Measurements from ENCODE around the gene IRGC. TPM values are rescaled to one million over a fixed set of nuclear protein-coding genes. Genes with fewer than 3 reads are reported as not detected.

Gene IRGC
- total and polyA plus RNA-seq, 9 of the 15 experiments (the other 6 are each of a cell fraction or from before 2014, with no cell fraction given) = not detected

- H3K9ac ChIP-seq (ENCODE audit: insufficient read depth in 1 of 2, low read depth in 2 of 2, low read length in 2 of 2) = no peak overlapping the region
- CTCF ChIA-PET (ENCODE audit: low intra/inter-chr PET ratio) = no interaction called here
- no peaks in the 10 kb centered on the region; a peak in 3 of 5 replicates for H3K4me1 ChIP-seq (replicated peaks in 1 of 2; ENCODE audit: control insufficient read depth in 2 of 2, insufficient read depth in 2 of 2, low read length in 2 of 2)
- no peaks in the 10 kb centered on the region for H4K20me1 ChIP-seq (replicated peaks; ENCODE audit: control insufficient read depth, insufficient read depth, low read length)
- BruUV-seq (replicated peaks) = no TSS peak
- ATAC-seq = no peak
- WGBS (ENCODE audit: insufficient coverage, low coverage, missing lambda C conversion rate) = 3% methylated on average over 2 of the region's 2 CpGs
- no peaks in the 10 kb centered on the region for H3K9me1 ChIP-seq (ENCODE audit: control insufficient read depth, insufficient read depth, low read length)
- POLR2A ChIA-PET = no interaction called here
- intact Hi-C loops (cut with micrococcal nuclease) = no loop called here
- no peak overlapping the region for H2AFZ ChIP-seq (ENCODE audit: low read depth, low read length)
- H3K36me3 ChIP-seq (ENCODE audit: control insufficient read depth, insufficient read depth, low read length) = no peaks in the 10 kb centered on the region
- in situ Hi-C loops (cut with MboI) = no loop called here
- H3K4me2 ChIP-seq (ENCODE audit: insufficient read depth, low read length) = no peak overlapping the region
- 0 out of 5 replicates have a peak, but pooled peaks cover 0 to 4% of the 10 kb centered on the region in 2 experiments for H3K27me3 ChIP-seq (ENCODE audit: control insufficient read depth in 2 of 2, insufficient read depth in 2 of 2, low read length in 2 of 2)
- no peak for DNase-seq (ENCODE audit: extremely low read depth in 1 of 4, low spot score in 3 of 4)
- no peak overlapping the region for H3K27ac ChIP-seq (ENCODE audit: extremely low read depth, low read depth, low read length)
- H3K9me3 ChIP-seq (replicated peaks; ENCODE audit: control insufficient read depth, insufficient read depth, low read depth, low read length) = peaks cover 6% of the 10 kb centered on the region
- no peak overlapping the region for H3K4me3 ChIP-seq
- TF ChIP-seq CBFA2T2 (conservative IDR thresholded peaks at IDR 0.05) (no peak), HMG20A (CRISPR knock-in tag; conservative IDR thresholded peaks at IDR 0.05) (no peak)
- no peak for FAIRE-seq
- no peaks in the 10 kb centered on the region for H3K79me2 ChIP-seq (ENCODE audit: control insufficient read depth, insufficient read depth, low read length)
These were observed 23.5 kb upstream of the IRGC start for GRCh38 chr19:43692385-43692784.

- ATAC-seq (no peak), FAIRE-seq (peak; percentile 60), DNase-seq (ENCODE audit: extremely low read depth in 1 of 4, low spot score in 3 of 4) (no peak)
- in situ Hi-C loops (cut with MboI) = no loop called here
- no peak overlapping the region for H3K27ac ChIP-seq (ENCODE audit: extremely low read depth, low read depth, low read length)
- H3K9me3 ChIP-seq (replicated peaks; ENCODE audit: control insufficient read depth, insufficient read depth, low read depth, low read length) = peaks cover 6% of the 10 kb centered on the region
- BruUV-seq (replicated peaks) = no TSS peak
- H3K4me2 ChIP-seq (ENCODE audit: insufficient read depth, low read length) = no peak overlapping the region
- 6% methylated on average over 4 of the region's 4 CpGs for WGBS (ENCODE audit: insufficient coverage, low coverage, missing lambda C conversion rate)
- ChIA-PET POLR2A (no interaction called here), CTCF (ENCODE audit: low intra/inter-chr PET ratio) (no interaction called here)
- H3K27me3 ChIP-seq (ENCODE audit: control insufficient read depth in 2 of 2, insufficient read depth in 2 of 2, low read length in 2 of 2) = 0 out of 5 replicates have a peak, but pooled peaks cover 0 to 4% of the 10 kb centered on the region in 2 experiments
- intact Hi-C loops (cut with micrococcal nuclease) = no loop called here
- H4K20me1 ChIP-seq (replicated peaks; ENCODE audit: control insufficient read depth, insufficient read depth, low read length) = no peaks in the 10 kb centered on the region
- no peaks in the 10 kb centered on the region for H3K36me3 ChIP-seq (ENCODE audit: control insufficient read depth, insufficient read depth, low read length)
- H3K4me1 ChIP-seq (replicated peaks in 1 of 2; ENCODE audit: control insufficient read depth in 2 of 2, insufficient read depth in 2 of 2, low read length in 2 of 2) = no peaks in the 10 kb centered on the region; a peak in 3 of 5 replicates
- no peaks in the 10 kb centered on the region for H3K9me1 ChIP-seq (ENCODE audit: control insufficient read depth, insufficient read depth, low read length)
- no peaks in the 10 kb centered on the region for H3K79me2 ChIP-seq (ENCODE audit: control insufficient read depth, insufficient read depth, low read length)
- H3K4me3 ChIP-seq = no peak overlapping the region
- H3K9ac ChIP-seq (ENCODE audit: insufficient read depth in 1 of 2, low read depth in 2 of 2, low read length in 2 of 2) = no peak overlapping the region
- no peak overlapping the region for H2AFZ ChIP-seq (ENCODE audit: low read depth, low read length)
- no peak for TF ChIP-seq ZNF766 (CRISPR knock-in tag; conservative IDR thresholded peaks at IDR 0.05)
- no peak for TF ChIP-seq NFIC (IDR thresholded peaks at IDR 0.05)
- no peak for TF ChIP-seq THAP12 (CRISPR knock-in tag; IDR thresholded peaks at IDR 0.05)
- TF ChIP-seq MYNN (IDR thresholded peaks at IDR 0.05) = no peak
- TF ChIP-seq MYNN (CRISPR knock-in tag; IDR thresholded peaks at IDR 0.05) = no peak
- no peak for TF ChIP-seq RBM17 (IDR thresholded peaks at IDR 0.05; ENCODE audit: borderline replicate concordance, low read depth, low read length)
- no peak for TF ChIP-seq CHAMP1 (IDR thresholded peaks at IDR 0.05)
- TF ChIP-seq ZC3H4 (CRISPR knock-in tag; IDR thresholded peaks at IDR 0.05; ENCODE audit: borderline replicate concordance) = no peak
These were observed 23.0 kb upstream of the IRGC start for GRCh38 chr19:43692877-43693276.

Data from K562 (cell line).